Testis (tissue), 3 donors: ENCODE results near the gene PLEKHG5. TPM values are rescaled to one million over a fixed set of nuclear protein-coding genes. Genes with fewer than 3 reads are reported as not detected.
"Not testable (repeated sequence)": the region's sequence is repeated elsewhere in the genome, so short reads cannot be mapped to it uniquely, and the experiment has no call there.

Source experiments
- DNase-seq: peaks from one replicate; pipeline ENCODE4 v3.0.0-alpha.2; 2019
- H3K27ac ChIP-seq, 2 donors: fragments of 200-600 bp; sonication (generic); one replicate each; pipeline ENCODE4 v1.5.1; 2019
- H3K27me3 ChIP-seq: fragments of 200-600 bp; sonication (generic); one replicate; pipeline ENCODE4 v1.5.1; 2019
- H3K36me3 ChIP-seq: fragments of 200-600 bp; sonication (generic); one replicate; pipeline ENCODE4 v1.5.1; 2017; ENCODE audit warnings: low read depth; ENCODE audit errors: missing control alignments
- H3K4me1 ChIP-seq: fragments of 200-600 bp; sonication (generic); one replicate; pipeline ENCODE4 v1.5.1; 2019
- H3K4me3 ChIP-seq, 2 donors: fragments of 200-600 bp; sonication (generic); one replicate each; pipeline ENCODE4 v1.5.1; 2017 to 2019
- H3K9me3 ChIP-seq: fragments of 200-600 bp; sonication (generic); one replicate; pipeline ENCODE4 v1.5.1; 2017
- CTCF ChIP-seq, 3 experiments: fragments of 450-650 bp in 2 of 3; fragments of 200-600 bp in 1 of 3; sonication (generic) in 1 of 3; IDR thresholded peaks; one replicate each; pipeline ENCODE4 v1.5.1; 2016 to 2019; ENCODE audit warnings: antibody characterized with exemption in 3 of 3, mild to moderate bottlenecking in 2 of 3, moderate library complexity in 1 of 3
- POLR2A ChIP-seq: fragments of 450-650 bp; IDR thresholded peaks from one replicate; pipeline ENCODE4 v1.6.1; 2017; ENCODE audit warnings: antibody characterized with exemption, mild to moderate bottlenecking, moderate library complexity
- WGBS, 2 donors: methylation state at CpG; one replicate each; pipeline ENCODE4 v1.1.5; 2018; 5-methylcytosine and 5-hydroxymethylcytosine counted together
- intact Hi-C: fragments of 100-400 bp; cut with DNase I; formaldehyde crosslinking; loops from one replicate; pipeline ENCODE4 v1.15.1; 2023; ENCODE audit warnings: low total_unique reads
- polyA plus RNA-seq: library from polyadenylated mRNA; stranded (reverse); fragments of 350-450 nt; fragmentation: Illumina TruSeq; extraction: RNeasy Lipid Tissue Mini Kit (QIAGEN cat#74804); gene quantifications from one replicate; pipeline ENCODE4 v1.2.3, GENCODE V29; 2014; ENCODE audit warnings: low read depth, low replicate concordance; ENCODE audit not compliant: insufficient read depth
- total RNA-seq, 2 donors: library from RNA; depleted of rRNA; stranded (reverse); fragments of >200 nt; gene quantifications; one replicate each; pipeline ENCODE4 v1.2.3, GENCODE V29; 2016

Gene PLEKHG5
- total and polyA plus RNA-seq, 3 donors from 2014 or later = 8.1 to 16.4 (median 13.7) TPM

GRCh38 chr1:6440198-6441126, 51.0 kb downstream of the PLEKHG5 start:
- Histone ChIP-seq H3K36me3 (no peaks in the 10 kb centered on the region), H3K27me3 (no peaks in the 10 kb centered on the region), H3K27ac (no peak overlapping the region), H3K9me3 (no peaks in the 10 kb centered on the region), H3K4me3 (peak overlapping the region; percentile 31 to 38), H3K4me1 (peaks cover 18% of the 10 kb centered on the region)
- WGBS, 2 donors = 18 to 20% methylated on average over 8 to 32 of the region's 101 CpGs
- TF ChIP-seq CTCF (IDR thresholded peaks at IDR 0.05) (peak in 1 of 3 experiments; percentile 22), POLR2A (no peak)
- intact Hi-C loops = no loop called here
- peak; percentile 65 for DNase-seq

GRCh38 chr1:6438047-6438525, 53.4 kb downstream of the PLEKHG5 start:
- TF ChIP-seq CTCF (IDR thresholded peaks at IDR 0.05) (peak; percentile 90 to 97 (median 93)), POLR2A (no peak)
- DNase-seq = peak; percentile 88
- H3K4me1 ChIP-seq = peaks cover 22% of the 10 kb centered on the region
- no peaks in the 10 kb centered on the region for H3K9me3 ChIP-seq
- peak overlapping the region; percentile 45 to 56 for H3K27ac ChIP-seq
- intact Hi-C loops = no loop called here
- no peaks in the 10 kb centered on the region for H3K27me3 ChIP-seq
- WGBS, 2 donors = 28% methylated on average over 3 to 5 of the region's 5 CpGs
- H3K4me3 ChIP-seq = no peak overlapping the region
- no peaks in the 10 kb centered on the region for H3K36me3 ChIP-seq

GRCh38 chr1:6437012-6437700, 54.3 kb downstream of the PLEKHG5 start:
- peak overlapping the region; percentile 45 to 56 for H3K27ac ChIP-seq
- H3K4me3 ChIP-seq, H3K36me3 ChIP-seq, H3K27me3 ChIP-seq, intact Hi-C loops, H3K9me3 ChIP-seq: not testable (repeated sequence)
- peak; percentile 79 for DNase-seq
- peaks cover 22% of the 10 kb centered on the region for H3K4me1 ChIP-seq
- 40 to 60% methylated on average over 11 to 21 of the region's 22 CpGs for WGBS, 2 donors
- TF ChIP-seq CTCF (IDR thresholded peaks at IDR 0.05) = peak in 1 of 3 experiments; percentile 33

GRCh38 chr1:6436277-6436676, 55.2 kb downstream of the PLEKHG5 start:
- H3K9me3 ChIP-seq, intact Hi-C loops, H3K27me3 ChIP-seq, DNase-seq, H3K36me3 ChIP-seq, H3K4me3 ChIP-seq: not testable (repeated sequence)
- WGBS, 2 donors = 76 to 86% methylated on average over 3 of the region's 3 CpGs
- peak overlapping the region in 1 of 2 donors; percentile 50 for H3K27ac ChIP-seq
- H3K4me1 ChIP-seq = peaks cover 22% of the 10 kb centered on the region

- H3K27ac ChIP-seq = peak overlapping the region; percentile 19 to 50
- no peak overlapping the region for H3K4me3 ChIP-seq
- H3K36me3 ChIP-seq = no peaks in the 10 kb centered on the region
- 68 to 95% methylated on average over 3 of the region's 3 CpGs for WGBS, 2 donors
- no peak for DNase-seq
- intact Hi-C loops = no loop called here
- H3K4me1 ChIP-seq = peaks cover 22% of the 10 kb centered on the region
- H3K9me3 ChIP-seq = no peaks in the 10 kb centered on the region
- TF ChIP-seq POLR2A (no peak), CTCF (IDR thresholded peaks at IDR 0.05) (no peak)
- H3K27me3 ChIP-seq = no peaks in the 10 kb centered on the region
These were observed 55.9 kb downstream of the PLEKHG5 start for GRCh38 chr1:6435547-6435946.
